Smooth muscle cell of the brain vasculature (primary cell): Measurements from ENCODE around the gene C19orf47.
"Not testable (repeated sequence)": the region's sequence is repeated elsewhere in the genome, so short reads cannot be mapped to it uniquely, and the experiment has no call there.

ENCODE experiments used
- DNase-seq: peaks from one replicate; pipeline ENCODE4 v3.0.0-alpha.2; 2012; ENCODE audit warnings: low read depth, low spot score

The C19orf47 gene

DNA sequence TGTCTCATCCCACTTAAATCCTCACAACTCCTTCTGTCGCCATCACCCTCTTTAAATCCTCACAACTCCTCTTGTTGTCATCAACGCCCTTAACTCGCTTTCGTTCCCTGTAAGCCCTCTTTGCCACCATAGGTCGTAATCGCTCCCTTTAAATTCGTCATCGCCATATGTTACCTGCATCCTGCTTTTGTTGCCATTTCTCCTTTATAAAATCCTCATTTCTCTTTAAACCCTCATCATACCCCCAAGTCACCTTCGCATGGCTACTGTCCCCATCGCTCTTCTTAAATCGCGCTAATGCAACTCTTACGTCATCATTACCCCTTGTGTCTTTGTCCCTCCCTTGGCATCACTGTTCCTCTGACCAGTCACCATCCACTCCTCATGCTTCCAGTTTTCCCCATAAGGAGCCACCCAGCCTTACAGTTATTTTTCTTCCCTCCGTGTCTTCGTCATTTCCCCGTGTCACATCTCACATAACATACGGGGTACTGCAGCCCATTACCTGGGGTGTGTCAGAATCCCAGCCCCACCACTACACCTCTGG lies 837 bp upstream of the C19orf47 start:
- DNase-seq, result no peak

- DNase-seq, result no peak
These were observed 3.8 kb downstream of the C19orf47 start for GRCh38 chr19:40344422-40344821.

- no peak for DNase-seq
These were observed 5.4 kb downstream of the C19orf47 start for GRCh38 chr19:40342644-40343311.

DNA sequence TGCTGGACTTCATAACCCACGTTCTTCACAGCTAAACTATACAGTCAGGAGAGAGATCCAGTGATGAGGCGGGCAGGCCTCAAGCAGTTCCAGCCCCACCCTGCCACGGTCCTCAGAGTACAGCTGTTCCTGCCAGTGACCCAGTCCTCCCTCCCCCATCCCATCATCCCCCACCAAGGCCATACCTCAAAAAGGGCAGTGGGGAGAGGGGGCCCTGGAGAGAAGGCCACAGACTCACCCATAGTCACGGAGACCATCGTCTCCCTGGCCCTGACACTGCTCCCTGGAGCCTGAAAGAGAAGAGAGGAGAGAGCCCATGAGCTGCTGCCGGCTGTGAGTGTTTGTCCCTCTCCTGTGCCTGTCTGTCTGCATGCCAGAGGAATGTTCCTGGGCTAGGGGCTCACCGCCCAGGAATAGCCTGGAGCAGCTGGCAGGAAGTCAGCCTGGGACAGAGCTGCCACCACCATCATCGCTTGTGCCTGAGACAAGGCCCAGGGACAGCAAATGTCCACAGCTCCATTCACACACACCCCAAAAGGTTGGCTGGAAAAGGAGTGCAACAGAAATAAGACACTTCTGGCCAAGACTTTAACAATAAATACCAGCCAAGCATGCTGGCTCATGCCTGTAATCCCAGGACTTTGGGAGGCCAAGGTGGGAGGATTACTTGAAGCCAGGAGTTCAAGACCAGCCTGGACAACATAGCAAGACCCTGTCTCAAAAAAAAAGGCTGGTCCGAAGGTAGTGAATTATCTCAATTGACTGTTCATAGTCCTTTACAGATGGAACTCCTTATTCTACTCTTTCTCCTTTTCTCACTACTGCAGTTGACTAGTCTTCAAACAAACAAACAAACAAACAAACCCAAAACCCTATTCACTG lies 6.4 kb downstream of the C19orf47 start:
- no peak for DNase-seq

- no peak for DNase-seq
These were observed 9.0 kb downstream of the C19orf47 start for GRCh38 chr19:40339018-40339728.

GRCh38 chr19:40337594-40337993 lies 10.6 kb downstream of the C19orf47 start:
- DNase-seq, result no peak

GRCh38 chr19:40337107-40337506 lies 11.1 kb downstream of the C19orf47 start:
- no peak for DNase-seq

DNA sequence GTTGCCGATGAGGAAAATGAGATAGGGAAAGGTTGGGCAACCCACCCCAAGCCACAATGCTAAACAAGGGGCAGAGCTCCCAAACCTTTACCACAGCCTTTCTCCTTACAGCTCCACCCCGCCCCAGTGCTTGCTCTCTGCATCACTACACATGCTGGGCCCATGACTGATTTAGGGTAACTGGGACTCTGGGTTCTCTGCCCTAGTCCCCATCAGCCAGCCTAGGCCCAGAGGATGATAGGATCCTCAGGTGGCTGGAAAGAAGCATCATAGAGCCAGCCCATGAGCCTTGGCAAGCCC lies 11.6 kb downstream of the C19orf47 start:
- DNase-seq, result no peak

DNA sequence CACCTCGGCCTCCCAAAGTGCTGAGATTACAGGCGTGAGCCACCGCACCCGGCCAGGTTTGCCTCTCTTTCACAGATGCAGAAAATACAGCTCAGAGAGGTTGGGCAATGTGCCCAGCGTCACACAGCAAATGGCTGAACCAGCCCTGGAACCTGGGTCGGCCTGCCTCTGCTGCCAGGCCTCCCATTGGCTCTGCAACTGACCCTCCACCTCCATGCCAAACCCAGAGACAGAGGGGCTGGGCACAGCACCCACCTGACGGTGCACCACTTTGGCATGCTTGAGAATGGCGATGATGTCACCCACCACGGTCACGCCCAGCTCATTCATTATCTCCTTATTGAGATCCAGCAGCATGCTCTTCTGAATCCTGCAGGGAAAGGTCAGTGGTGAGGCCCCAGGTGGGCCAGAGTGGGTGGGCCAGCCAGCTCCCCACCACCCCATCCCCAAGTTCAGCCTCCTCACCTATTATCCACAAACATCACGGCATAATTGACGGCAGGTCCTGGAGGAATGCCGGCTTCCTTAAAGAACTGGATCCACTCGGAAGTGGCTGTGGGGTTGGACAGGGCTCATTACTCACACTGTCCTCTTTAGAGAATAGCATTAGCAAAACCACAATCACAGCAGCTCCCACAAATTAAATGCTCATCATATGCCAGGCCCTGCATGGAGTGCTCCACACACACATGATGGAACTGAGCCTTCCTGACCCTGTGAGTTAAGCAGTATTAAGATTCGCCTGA lies 12.2 kb downstream of the C19orf47 start:
- DNase-seq, result no peak

GRCh38 chr19:40335101-40335500 lies 13.1 kb downstream of the C19orf47 start:
- no peak for DNase-seq

DNA sequence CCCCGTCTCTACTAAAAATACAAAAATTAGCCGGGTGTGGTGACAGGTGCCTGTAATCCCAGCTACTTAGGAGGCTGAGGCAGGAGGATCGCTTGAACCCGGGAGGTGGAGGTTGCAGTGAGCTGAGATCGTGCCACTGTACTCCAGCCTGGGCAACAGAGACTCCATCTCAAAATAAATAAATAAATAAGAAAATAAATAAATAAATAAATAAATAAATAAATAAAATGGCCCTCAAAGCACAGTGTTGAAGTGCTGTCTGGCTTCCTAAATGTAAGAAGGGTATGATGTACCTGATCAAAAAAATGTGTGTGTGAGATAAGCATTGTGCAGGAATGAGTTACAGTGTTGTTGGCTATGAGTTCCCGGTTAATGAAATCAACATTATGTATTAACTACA lies 15.1 kb downstream of the C19orf47 start:
- not testable (repeated sequence) for DNase-seq

- DNase-seq, result no peak
These were observed 15.5 kb downstream of the C19orf47 start for GRCh38 chr19:40332669-40333068.

DNA sequence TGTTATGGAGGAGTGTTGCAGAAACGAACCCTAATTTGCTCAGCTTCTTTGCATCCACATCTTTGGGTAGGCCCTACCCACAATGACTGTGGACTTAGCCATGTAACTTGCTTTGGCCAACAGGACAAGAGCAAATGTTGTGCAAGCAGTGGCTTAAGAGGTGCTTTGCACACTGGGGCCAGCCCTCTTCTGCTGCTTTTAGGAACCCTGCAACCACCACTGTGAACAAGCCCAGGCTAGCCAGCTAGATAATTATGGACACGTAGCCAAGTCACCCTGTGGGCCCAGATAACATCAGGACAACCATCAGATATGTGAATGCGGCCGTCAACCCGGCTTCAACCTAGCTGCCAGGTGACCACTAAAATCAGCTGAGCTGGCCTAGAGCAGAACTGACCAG lies 17.1 kb downstream of the C19orf47 start:
- DNase-seq, result no peak

GRCh38 chr19:40326201-40326600 lies 22.0 kb downstream of the C19orf47 start:
- DNase-seq, result no peak

- no peak for DNase-seq
These were observed 24.5 kb downstream of the C19orf47 start for GRCh38 chr19:40323705-40324104.

DNA sequence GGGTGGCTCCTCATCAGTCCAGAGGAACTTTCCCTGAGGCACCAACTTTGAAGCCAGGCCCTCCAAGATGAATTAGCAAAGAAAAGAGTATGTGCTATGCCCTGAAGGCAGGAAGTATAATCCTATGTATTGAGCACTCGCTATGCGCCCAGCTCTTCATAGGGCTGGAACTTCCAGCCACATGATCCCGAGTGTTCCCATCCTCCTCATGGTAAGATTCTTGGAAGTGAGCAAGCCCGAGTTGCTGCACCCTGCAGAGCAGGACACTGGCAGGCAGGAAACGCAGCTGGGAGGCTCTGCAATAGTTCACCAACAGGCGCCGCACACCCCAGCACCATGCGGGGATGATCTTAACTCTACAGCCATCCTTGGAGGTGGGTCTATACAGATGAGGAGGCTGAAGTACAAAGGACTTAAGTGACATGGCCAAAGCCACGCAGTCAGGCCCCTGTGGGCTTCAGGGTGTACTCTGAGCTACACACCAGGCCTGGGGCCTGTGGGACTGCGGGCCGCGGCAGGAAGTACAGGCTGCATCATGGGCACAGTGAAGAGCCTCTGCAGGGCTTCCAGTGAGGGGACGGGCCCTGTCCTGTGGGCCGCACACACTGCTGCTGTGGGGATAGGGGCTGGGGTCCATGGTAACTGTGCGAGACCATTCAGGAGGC lies 25.1 kb downstream of the C19orf47 start:
- DNase-seq, result peak; percentile 86

DNA sequence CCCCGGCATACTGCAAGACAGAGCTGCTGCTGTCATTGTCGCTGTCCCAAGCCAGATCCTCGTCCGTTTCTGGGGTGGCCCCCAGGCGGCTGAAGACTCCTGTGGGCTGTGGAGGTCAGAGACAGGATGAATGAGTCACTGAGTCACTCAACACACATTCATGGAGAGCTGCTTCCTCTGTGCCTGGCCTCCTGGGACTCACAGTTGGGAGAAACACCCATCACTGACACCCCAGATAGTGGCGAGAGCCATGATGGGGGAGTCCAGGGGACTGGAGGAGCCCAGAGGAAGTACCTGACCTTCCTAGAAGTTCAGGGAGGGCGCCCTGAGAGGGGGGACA lies 26.0 kb downstream of the C19orf47 start:
- no peak for DNase-seq

GRCh38 chr19:40321566-40322270 lies 26.5 kb downstream of the C19orf47 start:
- no peak for DNase-seq

DNA sequence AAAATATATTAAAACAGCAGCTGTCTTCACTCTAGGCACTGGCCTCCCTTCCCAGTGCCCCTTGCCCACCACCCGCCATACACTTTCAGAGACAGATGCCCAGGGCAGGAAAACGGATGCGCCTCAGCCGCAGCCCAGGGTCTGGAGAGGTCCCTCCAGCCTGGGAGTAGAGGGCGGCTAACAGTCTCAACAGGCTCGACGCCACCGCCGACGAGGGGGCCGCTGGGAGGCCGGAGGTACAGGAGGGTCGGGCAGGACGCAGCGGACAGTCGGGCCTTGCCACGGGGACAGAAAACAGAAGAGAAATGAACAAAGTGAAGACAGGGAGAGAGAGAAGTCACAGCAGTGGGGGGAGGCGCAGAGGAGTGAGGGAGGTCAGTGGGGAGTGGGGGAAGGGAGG lies 27.1 kb downstream of the C19orf47 start:
- no peak for DNase-seq

DNA sequence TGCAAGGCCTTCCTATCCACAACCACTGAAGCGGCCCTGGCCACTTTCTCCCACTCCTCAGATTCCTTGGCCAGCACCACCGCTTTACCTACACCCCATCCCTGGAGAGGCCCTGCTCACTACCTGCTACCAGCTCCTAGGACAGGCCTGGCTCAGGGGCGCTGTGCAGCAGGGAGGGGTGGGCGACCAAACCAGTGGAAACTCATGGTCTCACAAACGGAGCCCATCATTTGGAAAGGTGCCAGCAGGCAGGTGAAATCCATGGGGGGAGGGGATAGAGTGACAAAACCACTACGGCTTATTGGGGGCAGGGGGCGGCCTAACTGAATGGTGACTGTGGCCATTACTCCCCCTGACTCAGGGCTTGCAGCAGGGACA lies 27.6 kb downstream of the C19orf47 start:
- no peak for DNase-seq

DNA sequence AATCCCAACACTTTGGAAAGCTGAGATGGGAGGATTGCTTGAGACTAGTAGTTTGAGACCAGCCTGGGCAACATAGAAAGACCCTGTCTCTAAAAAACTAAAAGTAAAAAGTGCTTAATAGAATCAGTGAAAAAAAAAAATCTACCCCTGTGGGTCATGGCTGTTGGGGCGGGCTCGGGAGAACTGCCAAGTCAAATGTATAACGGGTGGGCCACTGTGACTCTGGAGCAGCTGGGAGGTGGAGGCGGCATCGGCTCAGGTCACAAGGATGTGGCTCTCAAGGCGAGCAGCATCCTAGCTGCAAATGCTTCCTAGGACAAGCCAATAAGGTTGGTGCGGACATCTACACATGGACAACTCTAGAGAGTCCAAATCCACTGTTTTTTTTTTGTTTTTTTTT lies 30.9 kb downstream of the C19orf47 start:
- no peak for DNase-seq
